NCI-H187 (cell line): ENCODE results near the gene MKS1.

ENCODE experiments used
- DNase-seq, 2 experiments: peaks; one replicate each; lab custom pipeline; 2025; lab: John Stamatoyannopoulos, UW

Gene MKS1

DNA sequence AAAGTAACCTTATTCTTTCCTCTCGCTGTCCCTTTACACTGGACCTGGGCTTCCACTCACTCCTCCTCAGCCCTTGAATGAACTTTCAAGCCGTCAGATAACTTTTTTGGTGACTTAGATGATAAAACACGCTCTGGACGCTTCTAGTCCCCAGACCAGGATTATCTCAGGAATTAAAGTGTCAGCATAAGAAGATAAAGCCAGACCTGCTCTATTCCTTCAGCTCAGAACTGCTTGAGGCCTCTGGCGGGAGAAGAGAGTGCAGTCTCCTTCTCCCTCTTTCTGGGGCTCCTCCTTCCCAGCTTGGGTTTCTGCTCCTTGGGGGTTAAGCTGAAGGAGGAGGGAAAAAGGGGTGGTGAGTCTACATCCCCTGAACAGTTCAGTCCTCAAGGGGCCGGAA, 25.9 kb upstream of the MKS1 start:
- DNase-seq: no peak

DNA sequence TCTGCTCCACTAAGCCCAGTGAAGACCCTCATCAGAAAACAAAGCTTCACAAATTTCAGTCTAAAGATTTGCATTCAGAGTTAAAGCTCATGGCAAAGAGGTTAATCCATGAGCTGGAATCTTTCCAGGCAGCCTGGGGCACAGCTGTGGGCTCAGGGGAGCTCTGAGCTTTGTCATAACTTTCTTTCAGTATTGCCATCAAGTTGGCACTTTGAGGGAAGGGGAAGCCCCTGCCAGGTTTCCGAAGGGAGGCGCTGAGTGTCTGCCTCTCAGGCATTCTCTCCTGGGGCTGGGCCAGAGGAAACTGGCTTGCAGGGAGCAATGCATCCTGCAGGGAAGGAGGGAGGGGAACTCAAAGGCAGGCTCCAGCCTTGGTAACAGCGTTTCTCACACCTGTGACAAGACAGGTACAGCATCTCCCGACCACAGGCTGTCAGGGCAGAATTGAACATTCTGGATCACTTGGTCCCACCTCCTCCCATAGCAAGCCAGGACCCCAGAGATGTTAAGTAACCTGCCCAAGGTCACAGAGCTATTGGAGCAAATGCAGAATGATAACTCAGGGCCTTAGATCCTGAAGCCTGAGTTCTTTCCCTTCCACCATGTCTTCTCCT, 23.2 kb upstream of the MKS1 start:
- DNase-seq: no peak

DNA sequence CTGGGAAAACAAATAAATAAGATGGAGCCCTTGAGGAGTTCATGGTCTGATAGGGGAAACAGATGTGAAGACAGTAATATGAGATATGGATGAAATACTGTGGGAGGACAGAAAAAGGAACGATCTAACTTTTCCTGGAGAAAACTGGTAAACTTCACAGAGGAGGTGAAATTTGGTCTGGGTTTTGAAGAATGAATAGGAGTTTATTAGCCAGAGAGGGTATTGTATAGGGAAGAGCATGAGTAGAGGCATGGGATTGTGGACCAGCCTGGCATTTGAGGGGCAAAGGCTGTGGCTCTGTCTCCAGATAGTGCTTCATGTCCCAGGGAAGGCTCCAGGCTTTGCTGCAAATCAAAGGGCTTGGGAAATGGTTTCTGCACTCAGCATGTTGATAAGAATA, 20.9 kb upstream of the MKS1 start:
- DNase-seq: no peak

DNA sequence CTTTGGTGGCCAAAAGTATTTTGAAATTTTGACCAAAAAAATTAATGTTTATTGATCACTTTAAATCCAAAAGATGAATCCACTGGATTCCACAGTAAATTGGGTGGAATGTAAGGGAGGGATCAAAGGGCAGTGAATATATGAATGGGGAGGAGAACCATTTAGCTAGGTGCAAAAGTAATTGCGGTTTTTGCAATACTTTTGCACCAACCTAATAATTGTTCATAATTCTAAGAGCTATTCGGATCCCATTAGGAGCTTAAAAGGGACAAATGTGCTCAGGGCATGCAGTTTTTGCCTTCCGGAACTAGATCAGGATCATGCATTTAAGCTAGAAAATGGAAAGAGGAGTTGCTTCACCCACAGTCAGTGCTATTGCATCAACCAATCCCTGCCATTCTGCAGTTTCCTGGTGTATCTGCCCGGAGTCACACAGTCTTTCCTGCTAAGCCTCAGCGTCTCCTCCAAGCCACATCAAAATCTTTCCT, 19.1 kb upstream of the MKS1 start, which contains the start of gene LPO:
TSS of gene LPO (plus strand) at position 438 of the 488 bp plus-strand sequence. CDS start 4,396 bp downstream, outside the sequence.
- no peak for DNase-seq

DNA sequence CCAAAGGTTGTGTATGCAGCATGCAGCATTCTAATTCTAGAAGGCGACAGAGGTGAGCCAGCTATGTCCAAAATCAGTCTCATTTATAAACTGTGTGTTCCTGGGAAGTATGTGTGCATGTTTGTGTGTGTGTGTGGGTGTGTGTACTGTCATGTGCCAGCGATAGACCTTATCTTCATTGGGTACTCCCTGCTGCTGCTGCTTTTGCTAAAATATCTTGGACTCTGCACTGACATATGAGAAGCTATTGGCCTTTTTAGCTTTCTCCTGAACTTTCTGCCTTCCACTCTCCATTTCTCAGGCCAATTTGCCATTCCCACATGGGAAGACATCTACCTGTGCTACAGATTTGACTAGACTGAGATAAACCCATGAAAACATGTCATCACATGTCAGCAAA, 17.3 kb upstream of the MKS1 start:
- no peak for DNase-seq

DNA sequence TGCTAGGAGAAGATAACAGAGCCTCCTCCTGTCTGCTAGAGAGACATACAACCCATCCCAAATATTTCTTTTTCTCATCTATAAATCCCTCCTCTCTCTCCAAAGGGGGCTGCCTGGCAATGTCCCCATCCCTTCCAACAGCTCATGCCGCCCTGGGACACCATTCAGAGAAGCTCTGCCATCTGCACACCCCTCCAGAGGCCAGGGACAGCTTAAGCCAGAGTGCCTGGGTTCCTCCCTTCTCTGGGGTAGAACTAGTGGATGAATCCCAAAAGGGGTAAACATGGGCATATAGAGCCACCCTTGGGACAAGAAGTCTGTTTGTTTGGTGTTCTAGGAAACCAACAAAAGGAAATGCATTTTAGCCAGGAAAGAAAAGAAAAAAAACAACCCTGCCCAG, 16.8 kb upstream of the MKS1 start:
- no peak for DNase-seq

DNA sequence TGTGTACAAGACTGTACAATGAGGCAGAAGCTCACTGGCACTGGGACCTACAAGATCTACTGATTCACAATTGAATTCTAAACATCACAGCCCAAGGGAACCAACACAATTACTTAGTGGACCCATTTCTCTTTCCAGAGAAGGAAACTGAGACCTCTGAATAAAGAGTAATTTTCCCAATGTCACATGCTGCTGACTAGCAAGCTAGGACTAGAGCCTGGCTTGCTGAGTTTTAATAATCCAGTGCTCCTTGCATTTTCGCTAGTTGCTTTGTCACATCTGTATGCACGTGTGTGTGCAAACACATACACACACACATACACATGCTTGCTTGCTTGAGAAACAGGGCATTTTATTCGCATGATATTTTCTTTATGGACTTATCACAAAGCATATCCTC, 15.5 kb upstream of the MKS1 start:
- DNase-seq: no peak

DNA sequence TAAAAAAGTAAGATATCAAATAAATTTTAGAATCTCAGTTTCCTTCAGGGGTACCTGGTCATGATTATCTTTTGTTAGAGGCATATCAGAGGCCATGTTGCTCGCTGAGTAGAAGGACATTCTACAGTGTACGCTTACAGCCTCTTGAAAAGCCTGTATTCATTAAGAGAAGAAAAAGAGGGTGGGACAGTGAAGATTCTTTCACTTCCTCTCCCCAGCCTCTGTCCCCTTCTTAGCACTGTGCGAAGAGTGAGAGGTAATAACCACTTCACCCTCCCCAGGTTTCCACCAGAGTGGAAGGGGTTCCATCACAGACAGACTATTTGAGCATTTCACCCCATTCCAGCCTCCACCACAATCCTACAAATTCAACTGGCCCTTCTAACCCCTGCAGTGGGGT, 14.5 kb upstream of the MKS1 start:
- DNase-seq: no peak

DNA sequence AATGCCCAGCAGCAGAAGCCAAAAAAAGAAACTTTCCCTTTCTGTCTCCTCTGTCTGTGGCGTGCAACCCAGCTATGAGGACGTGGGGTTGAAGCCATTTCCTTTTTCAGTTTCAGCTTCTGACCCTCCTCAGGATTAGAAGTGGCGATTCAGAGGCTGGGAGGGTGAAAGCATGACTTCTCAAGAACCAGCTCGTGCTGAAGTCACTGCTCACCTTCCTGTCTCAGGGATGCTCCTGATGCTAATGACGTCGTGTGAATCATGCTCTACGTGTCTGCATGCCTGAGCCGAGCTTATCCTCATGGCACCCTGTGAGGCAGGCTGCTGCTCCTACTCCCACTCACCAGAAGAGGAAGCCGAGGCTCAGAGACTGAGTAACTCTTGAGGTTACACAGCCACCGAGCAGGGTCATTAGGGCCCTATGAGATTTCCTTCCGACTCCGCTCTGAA, 13.7 kb upstream of the MKS1 start:
- no peak for DNase-seq

DNA sequence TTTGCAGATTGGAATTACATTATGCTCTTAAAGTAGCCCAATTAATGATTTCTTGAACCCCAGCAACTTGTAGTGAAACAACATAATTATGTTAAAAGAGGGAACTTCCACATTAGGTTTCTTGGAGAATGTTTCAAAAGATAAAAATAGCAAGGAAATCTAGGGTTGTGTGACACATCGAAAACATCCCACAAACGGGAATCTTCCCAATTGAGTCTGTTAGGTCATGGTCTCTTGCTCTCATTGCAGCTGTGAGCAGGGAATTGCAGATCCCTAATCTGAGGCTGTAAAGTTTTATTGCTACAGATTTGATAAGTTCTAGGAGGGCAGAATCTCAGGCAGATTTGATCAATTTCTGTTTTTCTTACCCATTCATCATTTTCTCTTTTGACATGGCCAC, 12.6 kb upstream of the MKS1 start:
- DNase-seq: no peak

DNA sequence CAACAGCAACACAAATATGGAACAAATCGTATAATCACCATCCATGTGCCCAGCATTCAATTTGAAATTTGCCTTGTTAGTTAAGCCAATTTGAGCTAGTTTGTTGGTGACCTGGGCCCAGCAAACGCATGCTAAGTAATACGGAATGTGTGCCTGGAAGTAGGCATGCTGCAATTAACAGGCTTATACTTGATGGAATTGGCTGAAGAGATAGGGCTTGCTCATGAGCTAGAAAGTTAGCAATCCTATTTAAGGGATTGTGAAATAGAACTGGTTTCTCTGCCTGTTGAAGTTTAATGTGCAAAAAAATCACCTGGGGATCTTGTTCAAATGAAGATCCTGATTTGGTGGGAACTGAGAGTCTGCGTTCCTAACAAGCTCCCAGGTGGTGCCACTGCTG, 10.8 kb upstream of the MKS1 start:
- DNase-seq: no peak

DNA sequence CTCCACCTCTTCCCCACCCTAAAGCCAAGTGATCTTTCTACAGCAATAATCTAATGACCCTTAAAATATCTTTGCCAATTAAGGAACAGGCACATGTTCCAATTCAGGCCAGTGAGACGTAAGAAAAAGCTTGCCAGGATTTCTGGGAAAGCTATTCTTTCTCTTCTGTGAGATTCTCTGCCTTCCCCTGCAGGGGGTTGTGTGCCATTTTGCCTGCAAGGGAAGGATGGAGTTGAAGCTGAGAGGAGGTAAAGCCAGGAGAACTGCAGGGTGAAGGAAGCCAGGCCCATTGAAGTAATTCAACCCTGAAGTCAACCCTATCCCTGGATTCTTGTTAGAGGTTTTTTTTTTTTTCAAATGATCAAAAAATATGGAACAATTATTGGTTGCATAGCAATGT, 10.3 kb upstream of the MKS1 start:
- DNase-seq: no peak

DNA sequence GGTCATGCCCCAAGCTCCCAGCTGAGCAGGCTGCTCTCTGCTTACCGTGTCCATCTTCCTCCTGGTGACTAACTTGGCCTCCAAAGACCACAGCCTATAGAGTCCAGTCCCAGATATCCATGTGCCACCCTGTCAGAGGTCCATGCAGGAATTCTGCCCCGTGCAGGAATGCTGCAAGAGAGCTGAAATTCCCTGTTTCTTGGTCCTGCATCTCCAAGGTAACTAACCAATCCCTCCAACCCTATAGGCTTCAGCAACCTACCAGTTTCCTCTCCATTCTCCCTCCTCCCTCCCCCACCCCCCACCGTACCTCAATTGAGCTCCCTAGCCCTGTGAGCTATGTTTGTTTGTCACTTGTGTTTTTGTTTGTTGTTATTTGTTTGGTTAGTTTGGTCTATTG, 9.6 kb upstream of the MKS1 start:
- no peak for DNase-seq

DNA sequence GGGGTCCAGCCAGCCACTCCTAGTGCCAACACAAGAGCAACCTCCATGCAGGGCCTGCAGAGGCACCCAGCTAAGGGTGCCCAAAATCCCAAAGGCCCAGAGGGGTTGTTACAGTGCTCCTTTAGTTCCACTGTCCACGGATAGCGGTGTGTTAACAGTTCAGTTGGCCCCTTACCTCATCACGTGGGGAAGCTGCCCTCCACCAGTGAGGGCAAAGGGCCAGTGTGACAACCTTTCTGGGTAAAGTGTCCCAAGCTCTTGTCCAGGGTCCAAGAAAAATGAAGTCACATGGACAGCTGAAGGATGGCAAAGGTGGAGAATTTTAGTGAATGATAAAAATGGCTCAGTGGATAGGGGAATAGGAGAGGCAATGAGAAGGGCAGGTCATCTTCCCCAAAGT, 8.7 kb upstream of the MKS1 start:
- DNase-seq: no peak

DNA sequence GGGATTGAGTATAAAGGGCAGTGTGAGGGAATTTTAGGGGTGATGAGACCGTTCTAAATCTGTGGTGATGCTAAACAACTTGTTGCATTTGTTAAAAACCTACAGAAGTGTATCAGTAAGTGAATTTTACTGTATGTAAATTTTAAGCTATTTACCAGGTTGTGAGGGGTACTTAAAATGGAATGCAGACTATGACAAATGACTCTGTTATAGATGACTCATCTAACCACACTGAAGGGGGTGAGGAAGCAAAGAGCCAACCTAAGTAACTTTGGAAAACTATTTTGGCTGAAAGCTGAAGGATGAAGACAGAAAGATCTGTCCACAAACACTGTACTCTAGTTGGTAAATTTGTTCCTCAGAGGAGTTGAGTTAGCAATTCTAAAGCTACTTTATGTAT, 5.3 kb upstream of the MKS1 start:
- no peak for DNase-seq

DNA sequence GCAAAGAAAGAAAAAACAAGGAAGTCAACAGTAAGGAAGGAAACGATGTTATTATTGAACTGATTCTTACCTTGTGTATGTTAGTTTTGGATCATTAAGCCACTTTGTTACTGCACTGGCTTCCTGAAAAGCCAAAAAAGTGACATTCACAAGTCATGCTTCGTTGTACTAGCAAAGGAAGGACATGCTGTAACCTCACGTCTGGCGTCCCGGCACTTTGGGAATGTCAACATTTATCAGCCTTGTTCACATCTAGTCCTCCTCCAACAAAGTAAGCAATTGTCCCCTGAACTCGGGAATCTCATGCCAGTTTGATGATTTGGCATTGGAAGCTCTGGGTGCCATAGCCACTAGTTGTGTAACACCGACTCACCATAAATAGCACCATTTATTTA, 731 bp upstream of the MKS1 start:
- DNase-seq: no peak

DNA sequence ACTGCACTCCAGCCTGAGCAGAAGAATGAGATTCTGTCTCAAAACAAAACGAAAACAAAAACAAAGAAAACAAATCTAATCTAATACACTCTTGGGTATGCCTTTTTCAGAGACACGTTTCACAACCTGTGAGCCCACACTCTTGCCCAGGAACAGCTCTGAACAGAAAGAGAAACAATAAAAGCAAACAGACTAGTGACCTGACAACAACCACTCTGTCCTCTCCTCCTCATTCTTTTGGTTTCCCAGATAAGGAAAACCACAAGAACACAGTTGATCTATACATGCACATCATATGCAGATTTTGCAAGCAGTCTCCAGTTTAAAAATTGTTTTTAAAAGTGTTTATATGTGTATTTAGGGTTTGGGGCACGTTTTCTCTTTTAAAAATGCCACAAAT, 1.3 kb downstream of the MKS1 start:
- no peak for DNase-seq

DNA sequence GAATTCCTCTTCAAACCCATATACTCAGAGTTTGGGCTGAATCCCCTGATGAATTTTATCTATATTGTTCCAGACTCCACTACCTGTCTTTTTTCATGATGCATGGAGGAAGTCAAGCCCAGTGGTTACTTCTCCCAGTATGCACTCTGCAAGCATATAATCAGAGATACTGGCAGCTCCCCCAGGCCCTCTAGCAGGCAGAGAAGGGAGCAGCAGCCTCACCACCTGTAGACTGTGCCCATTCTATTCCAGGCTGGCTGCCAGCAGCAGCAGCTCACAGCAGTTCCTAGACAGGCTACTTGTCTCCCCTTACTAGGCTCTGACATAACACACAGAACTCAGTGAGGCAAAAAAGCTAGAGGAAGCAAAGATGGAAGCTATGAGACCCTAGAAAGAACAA, 3.4 kb downstream of the MKS1 start:
- no peak for DNase-seq

DNA sequence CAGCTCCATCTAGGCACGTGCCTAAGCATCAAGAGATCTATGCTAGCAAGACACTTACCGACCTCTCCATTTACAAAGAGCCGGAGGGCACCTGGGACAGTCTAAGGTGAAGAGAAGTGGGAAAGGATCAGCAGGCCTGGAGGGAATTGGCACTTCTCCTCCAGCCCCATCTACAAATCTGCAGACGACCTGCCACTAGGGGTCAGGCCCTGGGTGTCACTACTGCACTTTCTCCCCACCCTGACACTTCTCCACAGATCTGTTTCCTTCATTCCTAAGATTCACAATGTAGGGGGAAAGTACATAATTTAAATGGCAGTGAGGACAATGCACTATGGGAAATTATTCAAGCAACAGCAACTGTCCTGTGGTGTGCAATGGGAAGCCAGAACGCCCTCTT, 8.1 kb downstream of the MKS1 start:
- no peak for DNase-seq

DNA sequence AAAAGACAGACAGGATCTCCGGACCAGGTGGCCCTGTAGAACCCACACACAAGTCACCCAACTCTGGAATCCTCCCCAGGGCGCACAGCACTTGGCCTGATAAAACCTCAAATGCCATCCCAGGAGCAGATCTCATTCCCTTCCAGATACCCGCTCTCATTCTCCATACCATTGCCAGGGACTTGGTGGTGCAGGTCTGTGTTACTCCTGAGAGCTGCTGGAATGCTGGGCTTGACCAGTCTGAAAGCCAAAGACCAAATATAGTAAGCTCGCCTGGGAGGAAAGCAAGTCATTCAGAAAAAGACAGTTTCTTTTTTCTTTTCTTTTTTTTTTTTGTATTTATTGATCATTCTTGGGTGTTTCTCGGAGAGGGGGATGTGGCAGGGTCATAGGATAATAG, 10.7 kb downstream of the MKS1 start:
- no peak for DNase-seq

DNA sequence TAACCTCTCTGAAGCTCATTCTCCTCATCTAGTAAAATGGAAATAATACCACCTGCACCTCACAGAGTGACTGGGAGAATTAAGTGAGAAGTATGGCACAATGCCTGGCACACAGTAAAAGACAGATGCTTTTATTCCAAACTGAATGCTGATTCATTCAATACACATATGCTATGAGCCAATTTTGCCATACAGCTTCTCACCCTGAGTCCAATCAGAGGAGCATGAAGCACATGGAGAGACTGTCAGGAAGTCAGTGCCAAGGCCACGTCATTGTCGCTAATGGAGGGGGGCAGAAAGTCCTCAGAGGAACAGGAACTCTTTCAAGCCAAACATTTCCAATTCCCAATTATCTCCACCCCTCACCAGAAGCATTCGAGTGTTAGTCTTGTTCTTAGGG, 11.6 kb downstream of the MKS1 start:
- DNase-seq: no peak

DNA sequence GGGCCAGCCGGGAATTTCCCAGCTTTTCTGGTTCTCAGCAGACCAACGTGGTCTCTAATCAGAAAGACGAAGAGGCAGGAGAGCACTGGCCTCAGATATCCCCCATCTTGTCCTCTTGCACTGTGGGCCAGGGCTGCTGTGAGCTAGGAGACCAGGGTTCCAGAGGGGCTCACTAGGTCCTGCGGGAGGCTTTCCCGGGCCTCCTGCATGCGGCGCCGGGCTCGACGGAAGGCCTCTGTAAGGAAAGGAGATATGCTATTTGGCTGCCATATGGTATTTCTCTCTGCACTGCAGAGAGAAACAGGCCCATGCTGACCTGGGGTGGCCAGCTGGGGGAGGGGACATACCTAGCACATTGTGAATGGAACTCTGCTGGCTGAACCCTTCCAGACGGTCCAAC, 13.1 kb downstream of the MKS1 start:
- no peak for DNase-seq

DNA sequence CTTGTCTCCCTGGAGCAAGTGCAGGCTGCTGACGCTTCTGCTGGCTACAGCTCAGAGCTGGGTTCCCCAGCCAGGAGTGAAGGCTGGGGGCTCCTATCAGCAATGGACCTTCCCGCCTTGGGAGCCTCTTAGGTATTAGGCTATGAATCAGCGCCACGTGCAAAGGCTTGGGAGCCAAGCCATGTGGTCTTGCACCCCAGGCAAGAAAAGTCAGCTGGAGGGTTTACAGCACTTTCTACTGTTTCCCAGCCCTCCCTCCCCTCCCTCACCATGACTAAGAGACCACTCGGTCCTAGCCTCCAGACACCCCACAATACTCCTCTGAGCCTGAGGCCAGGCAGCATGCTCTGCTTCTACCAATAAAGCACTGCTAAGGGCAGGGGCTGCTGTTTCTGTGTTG, 14.3 kb downstream of the MKS1 start:
- no peak for DNase-seq

DNA sequence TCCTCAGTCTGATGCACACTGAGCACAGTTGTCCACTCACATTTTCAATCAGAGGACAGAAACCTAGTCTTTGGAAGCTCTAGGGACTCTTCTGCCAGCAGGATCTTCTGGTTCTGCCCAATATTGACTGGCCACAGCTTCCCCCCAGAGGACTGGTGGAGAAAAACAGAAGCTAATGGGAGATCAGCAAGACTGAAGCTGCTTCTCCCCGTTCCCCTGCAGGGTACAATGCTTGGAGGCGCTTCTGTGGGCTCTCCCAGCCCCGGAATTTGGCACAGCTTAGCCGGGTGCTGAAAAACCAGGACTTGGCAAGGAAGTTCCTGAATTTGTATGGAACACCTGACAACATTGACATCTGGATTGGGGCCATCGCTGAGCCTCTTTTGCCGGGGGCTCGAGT, 16.2 kb downstream of the MKS1 start:
- DNase-seq: no peak
